Activated CD8-positive, alpha-beta T cell treated with anti-CD3 and anti-CD28 coated beads, Interleukin-2, amount 10 ng/mL, durations not matched to agents 7 days and 5 days (primary cell): ENCODE data around the gene FANCC. TPM values are rescaled to one million over a fixed set of nuclear protein-coding genes. Genes with fewer than 3 reads are reported as not detected.
A peak's percentile ranks its signal among the peaks of the same experiment; 100 is the strongest.

Experiments used
- ATAC-seq: fragments of 150-1000 bp; cut with Tn5 transposase; one replicate; pipeline ENCODE4 v1.10.0; 2021; ENCODE audit warnings: moderate library complexity
- CTCF ChIA-PET: fragments of 350-600 bp; sonication (Branson Sonifier 250); formaldehyde crosslinking; loops from one replicate; lab custom pipeline; 2021; ENCODE audit warnings: antibody characterized with exemption; lab: Charles Lee
- POLR2A ChIA-PET: fragments of 350-600 bp; sonication (Branson Sonifier 250); formaldehyde crosslinking; loops from one replicate; lab custom pipeline; 2021; ENCODE audit warnings: antibody characterized with exemption; lab: Charles Lee
- DNase-seq: peaks from one replicate; pipeline ENCODE4 v3.0.0-alpha.2; 2020
- H3K27ac Mint-ChIP-seq: one replicate; pipeline ENCODE4 v1.8.0; 2021; ENCODE audit warnings: mild to moderate bottlenecking, mixed read lengths
- H3K27me3 Mint-ChIP-seq: one replicate; pipeline ENCODE4 v1.8.0; 2021; ENCODE audit warnings: low read depth, mixed read lengths
- H3K36me3 Mint-ChIP-seq: one replicate; pipeline ENCODE4 v1.8.0; 2021; ENCODE audit warnings: low read depth, mixed read lengths
- H3K4me1 Mint-ChIP-seq: one replicate; pipeline ENCODE4 v1.8.0; 2021; ENCODE audit warnings: low read depth, mixed read lengths
- H3K4me3 Mint-ChIP-seq: one replicate; pipeline ENCODE4 v1.8.0; 2021; ENCODE audit warnings: mild to moderate bottlenecking, mixed read lengths
- H3K9me3 Mint-ChIP-seq: one replicate; pipeline ENCODE4 v1.8.0; 2022; ENCODE audit warnings: mixed read lengths; ENCODE audit not compliant: insufficient read depth
- total RNA-seq, 2 experiments: library from RNA; stranded (reverse); gene quantifications; one replicate each; pipeline ENCODE4 v1.2.3, GENCODE V29; 2021

Gene FANCC
- total RNA-seq, 2 experiments from 2014 or later, result 18.2 to 19.0 TPM

GRCh38 chr9:95325221-95325620 is 7.7 kb upstream of the FANCC start:
- Mint-ChIP-seq H3K27me3 (peaks cover 3% of the 10 kb centered on the region), H3K4me1 (no peaks in the 10 kb centered on the region), H3K27ac (no peak overlapping the region), H3K36me3 (peaks cover 5% of the 10 kb centered on the region), H3K9me3 (peaks cover 21% of the 10 kb centered on the region), H3K4me3 (no peak overlapping the region)
- ATAC-seq (no peak), DNase-seq (no peak)
- POLR2A ChIA-PET, result no interaction called here
- CTCF ChIA-PET, result no interaction called here

GRCh38 chr9:95317893-95318211 is 343 bp upstream of the FANCC start:
- DNase-seq, result no peak
- peak overlapping the region; percentile 91 for H3K4me3 Mint-ChIP-seq
- POLR2A ChIA-PET, result interaction anchor here (1.5 kb wide), 1 partner anchor 557 kb away, joined by 4 read pairs; no protein-coding TSS in a partner anchor
- peak overlapping the region; percentile 94 for H3K27ac Mint-ChIP-seq
- H3K9me3 Mint-ChIP-seq, result no peaks in the 10 kb centered on the region
- peaks cover 15% of the 10 kb centered on the region for H3K4me1 Mint-ChIP-seq
- ATAC-seq, result no peak
- H3K27me3 Mint-ChIP-seq, result peaks cover 3% of the 10 kb centered on the region
- CTCF ChIA-PET, result interaction anchor here (0.7 to 1.2 kb wide), 3 partner anchors 19 to 194 kb away, joined by 3 read pairs; no protein-coding TSS in a partner anchor
- peaks cover 2% of the 10 kb centered on the region for H3K36me3 Mint-ChIP-seq

- ChIA-PET CTCF (interaction anchor here (1.1 kb wide), 1 partner anchor 149 kb away, joined by 3 read pairs; no protein-coding TSS in a partner anchor), POLR2A (interaction anchor here (1.5 kb wide), 1 partner anchor 558 kb away, joined by 4 read pairs; no protein-coding TSS in a partner anchor)
- Mint-ChIP-seq H3K27ac (peak overlapping the region; percentile 64), H3K36me3 (peaks cover 2% of the 10 kb centered on the region), H3K9me3 (no peaks in the 10 kb centered on the region), H3K4me3 (peak overlapping the region; percentile 91), H3K4me1 (peaks cover 19% of the 10 kb centered on the region), H3K27me3 (peaks cover 3% of the 10 kb centered on the region)
- DNase-seq (no peak), ATAC-seq (peak; percentile 57)
These were observed 753 bp downstream of the FANCC start for GRCh38 chr9:95316794-95317118.

- Mint-ChIP-seq H3K4me3 (peak overlapping the region; percentile 91), H3K27ac (peak overlapping the region; percentile 58), H3K27me3 (peaks cover 3% of the 10 kb centered on the region), H3K36me3 (peaks cover 2% of the 10 kb centered on the region), H3K4me1 (peaks cover 19% of the 10 kb centered on the region), H3K9me3 (no peaks in the 10 kb centered on the region)
- ChIA-PET CTCF (interaction anchor here (1.1 kb wide), 2 partner anchors 126 to 148 kb away, joined by 3 read pairs; no protein-coding TSS in a partner anchor), POLR2A (interaction anchor here (1.5 kb wide), 1 partner anchor 558 kb away, joined by 4 read pairs; no protein-coding TSS in a partner anchor)
- ATAC-seq (no peak), DNase-seq (no peak)
These were observed 1.2 kb downstream of the FANCC start for GRCh38 chr9:95316274-95316673.

GRCh38 chr9:95315108-95315746 is 2.3 kb downstream of the FANCC start:
- Mint-ChIP-seq H3K36me3 (peaks cover 2% of the 10 kb centered on the region), H3K27ac (no peak overlapping the region), H3K9me3 (no peaks in the 10 kb centered on the region), H3K4me1 (peaks cover 19% of the 10 kb centered on the region), H3K4me3 (no peak overlapping the region), H3K27me3 (peaks cover 3% of the 10 kb centered on the region)
- POLR2A ChIA-PET, result no interaction called here
- CTCF ChIA-PET, result interaction anchor here (1.1 kb wide), 1 partner anchor 125 kb away, joined by 3 read pairs; no protein-coding TSS in a partner anchor
- ATAC-seq (no peak), DNase-seq (no peak)

- POLR2A ChIA-PET, result no interaction called here
- DNase-seq (no peak), ATAC-seq (no peak)
These were observed 4.5 kb downstream of the FANCC start for GRCh38 chr9:95313010-95313498.

GRCh38 chr9:95311961-95312360 is 5.5 kb downstream of the FANCC start:
- Mint-ChIP-seq H3K27ac (no peak overlapping the region), H3K4me1 (peaks cover 15% of the 10 kb centered on the region), H3K4me3 (no peak overlapping the region), H3K27me3 (peaks cover 3% of the 10 kb centered on the region), H3K9me3 (no peaks in the 10 kb centered on the region), H3K36me3 (peaks cover 5% of the 10 kb centered on the region)
- CTCF ChIA-PET, result no interaction called here
- no peak for DNase-seq
- ATAC-seq, result no peak
- POLR2A ChIA-PET, result no interaction called here

More at GRCh38 chr9:95313010-95313498, 4.5 kb downstream of the FANCC start:
- H3K36me3 Mint-ChIP-seq, result peaks cover 5% of the 10 kb centered on the region
- peaks cover 19% of the 10 kb centered on the region for H3K4me1 Mint-ChIP-seq
- H3K4me3 Mint-ChIP-seq, result no peak overlapping the region
- CTCF ChIA-PET, result no interaction called here
- no peak overlapping the region for H3K27ac Mint-ChIP-seq
- peaks cover 3% of the 10 kb centered on the region for H3K27me3 Mint-ChIP-seq
- no peaks in the 10 kb centered on the region for H3K9me3 Mint-ChIP-seq

- no peak overlapping the region for H3K4me3 Mint-ChIP-seq
- DNase-seq, result no peak
- ATAC-seq, result no peak
- no peak overlapping the region for H3K27ac Mint-ChIP-seq
- no peaks in the 10 kb centered on the region for H3K27me3 Mint-ChIP-seq
- ChIA-PET POLR2A (no interaction called here), CTCF (no interaction called here)
- peaks cover 4% of the 10 kb centered on the region for H3K36me3 Mint-ChIP-seq
- no peaks in the 10 kb centered on the region for H3K9me3 Mint-ChIP-seq
- H3K4me1 Mint-ChIP-seq, result peaks cover 12% of the 10 kb centered on the region
These were observed 10.0 kb downstream of the FANCC start for GRCh38 chr9:95307538-95307937.

GRCh38 chr9:95306819-95307218 is 10.7 kb downstream of the FANCC start:
- CTCF ChIA-PET, result no interaction called here
- DNase-seq (no peak), ATAC-seq (no peak)
- Mint-ChIP-seq H3K27me3 (no peaks in the 10 kb centered on the region), H3K27ac (no peak overlapping the region), H3K4me3 (no peak overlapping the region), H3K9me3 (no peaks in the 10 kb centered on the region), H3K4me1 (peaks cover 14% of the 10 kb centered on the region), H3K36me3 (peaks cover 4% of the 10 kb centered on the region)
- POLR2A ChIA-PET, result no interaction called here

- ChIA-PET POLR2A (no interaction called here), CTCF (no interaction called here)
- H3K4me1 Mint-ChIP-seq, result peaks cover 14% of the 10 kb centered on the region
- H3K27ac Mint-ChIP-seq, result no peak overlapping the region
- DNase-seq, result no peak
- H3K4me3 Mint-ChIP-seq, result no peak overlapping the region
- H3K27me3 Mint-ChIP-seq, result no peaks in the 10 kb centered on the region
- ATAC-seq, result no peak
- H3K36me3 Mint-ChIP-seq, result peaks cover 4% of the 10 kb centered on the region
- no peaks in the 10 kb centered on the region for H3K9me3 Mint-ChIP-seq
These were observed 11.6 kb downstream of the FANCC start for GRCh38 chr9:95305770-95306492.

- no peak overlapping the region for H3K27ac Mint-ChIP-seq
- H3K9me3 Mint-ChIP-seq, result no peaks in the 10 kb centered on the region
- no peak overlapping the region for H3K4me3 Mint-ChIP-seq
These were observed 15.0 kb downstream of the FANCC start for GRCh38 chr9:95302479-95302878.

GRCh38 chr9:95297760-95298159 is 19.7 kb downstream of the FANCC start:
- H3K4me3 Mint-ChIP-seq, result no peak overlapping the region
- H3K27me3 Mint-ChIP-seq, result no peaks in the 10 kb centered on the region
- no peaks in the 10 kb centered on the region for H3K9me3 Mint-ChIP-seq
- peaks cover 6% of the 10 kb centered on the region for H3K4me1 Mint-ChIP-seq
- no peak overlapping the region for H3K27ac Mint-ChIP-seq
- peaks cover 2% of the 10 kb centered on the region for H3K36me3 Mint-ChIP-seq
- ChIA-PET POLR2A (no interaction called here), CTCF (interaction anchor here (1.2 kb wide), 1 partner anchor 9 kb away, joined by 4 read pairs; no protein-coding TSS in a partner anchor)
- no peak for ATAC-seq
- no peak for DNase-seq

More at GRCh38 chr9:95302479-95302878, 15.0 kb downstream of the FANCC start:
- H3K36me3 Mint-ChIP-seq, result peaks cover 2% of the 10 kb centered on the region
- DNase-seq (no peak), ATAC-seq (peak; percentile 47)
- H3K27me3 Mint-ChIP-seq, result no peaks in the 10 kb centered on the region
- ChIA-PET CTCF (no interaction called here), POLR2A (no interaction called here)
- H3K4me1 Mint-ChIP-seq, result peaks cover 14% of the 10 kb centered on the region
